ENCODE measurements around the gene DDX23.

DDX23 gene

GRCh38 chr12:48794870-48795269 lies 57.1 kb downstream of the DDX23 start:
- DNase-seq: no peak

DNA sequence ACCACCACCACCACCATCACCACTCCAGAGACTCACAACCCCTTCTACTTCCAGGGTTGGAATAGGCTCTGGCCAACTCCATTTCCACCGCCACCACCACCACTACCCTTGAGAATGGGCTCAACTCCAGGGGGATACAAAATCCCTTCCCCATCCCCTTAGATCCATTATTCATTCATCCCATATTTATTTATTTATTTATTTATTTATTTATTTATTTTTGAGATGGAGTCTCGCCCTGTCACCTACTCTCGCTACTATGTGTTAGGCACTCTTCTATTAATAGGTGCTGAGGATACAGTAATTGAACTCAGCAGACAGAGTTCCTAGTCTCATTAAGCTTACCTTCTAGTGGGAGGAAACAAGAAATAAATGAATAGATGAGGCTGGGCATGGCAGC lies 58.3 kb downstream of the DDX23 start:
- no peak for DNase-seq

DNA sequence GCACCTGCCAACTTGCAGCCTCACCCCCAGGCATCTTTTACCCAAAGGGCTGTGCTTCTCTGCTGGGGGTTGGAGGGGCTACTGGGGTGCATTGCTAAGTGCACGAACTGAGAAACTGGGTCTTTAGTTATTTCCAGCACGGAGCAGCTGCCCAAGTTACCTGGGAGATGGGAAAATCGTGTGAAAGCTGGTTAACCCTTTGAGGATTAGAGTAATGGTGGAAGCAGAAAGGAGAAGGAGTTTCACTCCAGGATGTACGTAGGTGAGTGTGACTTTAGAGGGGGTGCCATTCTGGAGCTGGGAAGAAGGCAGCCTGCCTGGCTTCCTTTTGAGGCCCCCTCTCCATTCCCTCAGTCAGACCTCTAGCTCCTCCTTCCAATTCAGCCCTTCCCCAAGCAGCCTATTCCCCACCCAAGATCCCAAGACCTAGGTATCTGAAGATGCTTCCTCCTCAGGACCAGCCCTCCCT lies 62.1 kb downstream of the DDX23 start:
- no peak for DNase-seq

DNA sequence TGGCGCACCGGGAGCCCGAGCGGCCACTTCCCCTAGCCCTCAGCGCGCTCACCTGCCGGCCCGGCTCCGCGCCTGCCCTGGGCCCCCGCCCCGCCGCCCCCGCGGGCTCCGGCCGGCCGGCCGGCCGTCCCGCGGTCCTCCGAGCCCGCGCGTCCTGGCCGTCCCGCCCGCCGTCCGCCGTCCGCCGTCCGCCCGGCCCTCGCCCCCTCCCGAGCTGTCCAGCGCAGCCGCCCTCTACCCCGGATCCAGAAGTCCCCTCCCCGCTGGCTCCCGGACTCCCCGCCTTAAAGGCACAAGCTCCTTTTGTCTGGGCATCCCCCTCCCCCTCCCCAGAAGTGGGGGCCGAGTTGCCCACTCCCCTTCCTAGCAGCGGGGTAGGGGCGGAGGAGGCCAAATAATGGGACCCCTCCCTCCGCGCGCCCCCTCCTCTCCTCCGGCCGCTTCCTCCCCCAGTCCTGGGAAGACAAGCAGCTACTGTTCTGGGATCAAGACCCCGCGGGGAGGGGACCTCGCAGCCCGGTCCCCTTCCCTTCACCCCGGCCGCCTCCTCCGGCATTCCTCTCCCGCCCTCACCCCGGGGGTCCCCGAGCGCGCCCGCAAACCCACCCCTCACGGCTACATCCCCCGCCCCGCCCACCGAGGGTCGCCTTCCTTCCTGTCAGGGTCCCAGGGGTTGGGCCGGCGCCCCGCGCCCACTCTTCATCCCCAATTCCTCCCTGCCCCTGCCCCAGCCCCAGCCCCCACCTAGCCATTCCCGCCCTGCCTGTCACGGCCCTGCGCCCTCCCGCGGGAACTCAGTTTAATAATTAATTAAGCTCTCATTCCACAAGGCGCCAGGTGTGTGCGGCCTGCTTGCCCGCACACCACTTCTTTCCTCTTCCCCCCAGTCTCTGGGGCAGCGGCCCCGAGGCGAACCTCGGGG lies 62.8 kb downstream of the DDX23 start, which contains the start of gene ADCY6:
ADCY6 (minus strand) TSS at position 236 of the 922 bp plus-strand sequence. CDS start 5,655 bp downstream, outside the sequence.
- no peak for DNase-seq

DNA sequence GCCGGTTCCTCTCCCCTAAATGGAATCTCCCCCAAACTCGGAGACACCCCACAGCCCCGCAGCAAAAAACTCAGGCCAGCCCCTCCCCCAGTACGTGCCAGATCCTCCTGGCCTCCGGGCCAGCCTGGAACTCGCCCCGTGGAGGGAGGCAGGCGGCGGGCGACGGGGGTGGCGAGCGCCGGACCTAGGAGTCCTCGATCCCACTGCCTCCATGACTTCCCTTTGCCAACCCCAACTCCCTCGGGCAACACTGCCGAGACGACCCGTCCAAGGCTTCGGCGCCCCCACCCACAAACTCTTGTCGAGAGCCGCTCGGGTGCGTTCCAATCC lies 63.5 kb downstream of the DDX23 start:
- no peak for DNase-seq

GRCh38 chr12:48787791-48788523 lies 64.0 kb downstream of the DDX23 start:
- no peak for DNase-seq

- DNase-seq: no peak
These were observed 65.1 kb downstream of the DDX23 start for GRCh38 chr12:48786591-48787544.

GRCh38 chr12:48783432-48783831 lies 68.5 kb downstream of the DDX23 start:
- no peak for DNase-seq

DNA sequence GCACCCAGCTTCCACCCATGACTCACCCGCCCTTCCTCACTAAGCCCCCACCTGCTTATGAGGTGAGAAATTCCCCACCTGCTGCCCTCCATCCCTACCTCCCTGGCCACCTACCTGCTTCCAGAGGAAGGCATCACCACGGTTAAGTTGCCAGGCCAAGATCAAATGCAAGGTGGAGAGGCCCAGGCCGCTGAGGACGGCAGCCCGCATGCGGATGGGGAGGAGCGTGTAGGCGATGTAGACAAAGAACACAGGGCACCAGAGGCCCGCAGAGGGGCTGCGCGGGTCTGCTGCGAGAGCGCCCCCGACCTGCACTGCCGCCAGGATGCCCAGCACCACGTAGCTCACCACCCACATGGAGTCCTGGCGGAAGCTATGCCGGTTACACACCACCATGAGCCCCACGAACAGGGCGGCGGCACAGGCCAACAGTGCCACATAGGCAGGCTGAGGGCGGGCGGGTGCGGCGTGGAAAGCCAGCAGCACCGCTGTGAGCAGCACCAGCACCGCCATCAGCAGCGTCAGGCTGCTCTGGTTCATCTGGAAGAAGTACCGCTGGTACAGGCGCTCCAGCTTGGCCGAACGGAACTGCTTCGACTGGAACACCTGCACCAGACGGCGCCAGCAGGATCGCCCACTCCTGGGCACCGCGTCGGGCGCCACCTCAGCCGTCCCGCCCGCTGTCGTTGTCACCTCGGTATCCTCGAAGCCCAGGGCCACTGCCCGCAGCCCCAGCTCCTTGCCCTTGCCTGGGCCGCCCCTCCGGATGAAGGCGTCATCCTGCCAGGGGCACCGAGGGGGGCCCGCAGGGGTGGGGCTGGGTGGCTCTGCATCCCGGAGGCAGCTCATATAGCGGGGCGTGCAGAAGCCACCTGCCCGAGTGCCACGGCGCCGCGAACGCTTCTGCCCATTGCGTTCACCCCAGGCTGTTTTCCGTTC lies 69.2 kb downstream of the DDX23 start:
- DNase-seq: no peak

GRCh38 chr12:48781750-48782456 lies 70.1 kb downstream of the DDX23 start:
- no peak for DNase-seq

DNA sequence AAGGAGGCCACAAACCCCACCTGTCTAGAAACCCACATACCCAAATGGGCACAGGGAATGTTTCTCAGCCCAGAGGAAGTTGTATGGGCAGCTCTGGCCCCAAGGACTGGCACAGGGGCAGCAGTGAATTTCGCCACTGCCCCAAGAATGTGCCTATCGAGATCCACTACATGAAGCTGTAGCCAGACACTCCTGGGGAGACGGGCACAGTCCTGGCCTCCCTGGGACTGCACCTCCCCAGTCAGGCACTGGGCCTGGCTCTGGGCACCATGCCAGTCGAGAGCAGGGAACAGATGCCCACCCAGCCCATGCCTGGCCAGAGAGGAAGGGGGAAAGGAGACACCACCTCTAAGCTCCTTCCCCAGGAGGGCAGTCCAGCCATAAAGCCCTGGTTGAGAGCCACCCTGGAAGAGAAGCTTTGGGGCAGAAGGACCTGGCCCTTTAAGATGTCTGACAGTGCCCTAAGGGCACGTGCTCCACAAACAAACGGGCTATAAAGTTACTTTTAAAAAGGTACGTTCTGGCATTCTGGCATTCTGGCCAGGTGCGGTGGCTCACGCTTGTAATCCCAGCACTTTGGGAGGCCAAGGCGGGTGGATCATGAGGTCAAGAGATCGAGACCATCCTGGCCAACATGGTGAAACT lies 71.5 kb downstream of the DDX23 start:
- DNase-seq: no peak

DNA sequence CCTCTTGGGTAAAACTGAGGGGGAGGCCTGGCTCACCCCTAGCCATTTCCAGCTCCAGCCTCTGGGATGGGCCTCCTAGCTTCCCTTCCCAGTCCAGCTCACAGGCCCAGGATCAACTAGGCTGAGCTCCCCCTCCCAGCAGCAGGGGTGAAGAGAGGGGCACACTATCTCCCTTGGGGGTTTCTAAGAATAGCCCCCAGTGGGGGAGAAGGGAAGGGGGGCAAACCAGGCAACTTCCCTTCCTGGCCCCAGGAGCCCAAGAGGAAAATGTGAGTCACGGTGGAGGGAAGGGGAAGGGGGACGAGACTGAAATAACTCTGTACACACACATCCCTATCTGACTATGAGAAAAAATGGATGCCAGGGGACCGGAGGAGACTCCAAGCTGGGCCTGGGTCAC lies 72.1 kb downstream of the DDX23 start:
- no peak for DNase-seq
